ENCODE results near the gene TSPAN8.
"Not testable (repeated sequence)": the region's sequence is repeated elsewhere in the genome, so short reads cannot be mapped to it uniquely, and the experiment has no call there.

TSPAN8 gene

GRCh38 chr12:71157601-71158233, at the start of gene TSPAN8:
TSPAN8 (minus strand) TSS chr12:71157999; CDS start chr12:71157678, 321 bp downstream.
- no peak for DNase-seq (ENCODE audit: low read depth in 1 of 2, low spot score in 1 of 2)

- DNase-seq (ENCODE audit: low read depth in 1 of 2, low spot score in 1 of 2), result no peak
Measured at GRCh38 chr12:71201136-71201679, 43.4 kb upstream of the TSPAN8 start.

GRCh38 chr12:71200706-71201105, 42.9 kb upstream of the TSPAN8 start:
- no peak for DNase-seq (ENCODE audit: low read depth in 1 of 2, low spot score in 1 of 2)

GRCh38 chr12:71197460-71197859, 39.7 kb upstream of the TSPAN8 start:
- no peak for DNase-seq (ENCODE audit: low read depth in 1 of 2, low spot score in 1 of 2)

- DNase-seq (ENCODE audit: low read depth in 1 of 2, low spot score in 1 of 2), result no peak
Measured at GRCh38 chr12:71195338-71195896, 37.6 kb upstream of the TSPAN8 start.

GRCh38 chr12:71194657-71195056, 36.9 kb upstream of the TSPAN8 start:
- DNase-seq (ENCODE audit: low read depth in 1 of 2, low spot score in 1 of 2), result no peak

- DNase-seq (ENCODE audit: low read depth in 1 of 2, low spot score in 1 of 2), result no peak
Measured at GRCh38 chr12:71193041-71193440, 35.2 kb upstream of the TSPAN8 start.

- no peak for DNase-seq (ENCODE audit: low read depth in 1 of 2, low spot score in 1 of 2)
Measured at GRCh38 chr12:71191509-71192196, 33.9 kb upstream of the TSPAN8 start.

GRCh38 chr12:71190822-71191221, 33.0 kb upstream of the TSPAN8 start:
- DNase-seq (ENCODE audit: low read depth in 1 of 2, low spot score in 1 of 2), result no peak

- no peak for DNase-seq (ENCODE audit: low read depth in 1 of 2, low spot score in 1 of 2)
Measured at GRCh38 chr12:71187379-71187778, 29.6 kb upstream of the TSPAN8 start.

- DNase-seq (ENCODE audit: low read depth in 1 of 2, low spot score in 1 of 2), result no peak
Measured at GRCh38 chr12:71186571-71187288, 28.9 kb upstream of the TSPAN8 start.

- DNase-seq (ENCODE audit: low read depth in 1 of 2, low spot score in 1 of 2), result no peak
Measured at GRCh38 chr12:71183846-71184245, 26.0 kb upstream of the TSPAN8 start.

GRCh38 chr12:71183018-71183417, 25.2 kb upstream of the TSPAN8 start:
- DNase-seq (ENCODE audit: low read depth in 1 of 2, low spot score in 1 of 2), result no peak

GRCh38 chr12:71178162-71178561, 20.4 kb upstream of the TSPAN8 start:
- no peak for DNase-seq (ENCODE audit: low read depth in 1 of 2, low spot score in 1 of 2)

GRCh38 chr12:71174825-71175224, 17.0 kb upstream of the TSPAN8 start:
- no peak for DNase-seq (ENCODE audit: low read depth in 1 of 2, low spot score in 1 of 2)

GRCh38 chr12:71174146-71174545, 16.3 kb upstream of the TSPAN8 start:
- DNase-seq (ENCODE audit: low read depth in 1 of 2, low spot score in 1 of 2), result no peak

GRCh38 chr12:71170456-71170855, 12.7 kb upstream of the TSPAN8 start:
- no peak for DNase-seq (ENCODE audit: low read depth in 1 of 2, low spot score in 1 of 2)

GRCh38 chr12:71169286-71169685, 11.5 kb upstream of the TSPAN8 start:
- DNase-seq (ENCODE audit: low read depth in 1 of 2, low spot score in 1 of 2), result no peak

GRCh38 chr12:71166862-71167496, 9.2 kb upstream of the TSPAN8 start:
- DNase-seq (ENCODE audit: low read depth in 1 of 2, low spot score in 1 of 2), result no peak

GRCh38 chr12:71166280-71166679, 8.5 kb upstream of the TSPAN8 start:
- DNase-seq (ENCODE audit: low read depth in 1 of 2, low spot score in 1 of 2), result no peak

- DNase-seq (ENCODE audit: low read depth in 1 of 2, low spot score in 1 of 2), result not testable (repeated sequence)
Measured at GRCh38 chr12:71165780-71166179, 8.0 kb upstream of the TSPAN8 start.
